Effector CD8-positive, alpha-beta T cell (primary cell): Measurements from ENCODE around the gene RAB7A.
"Not testable (repeated sequence)": the region's sequence is repeated elsewhere in the genome, so short reads cannot be mapped to it uniquely, and the experiment has no call there.

Experiments
- DNase-seq: peaks from one replicate; lab custom pipeline; 2025; lab: John Stamatoyannopoulos, UW

Gene RAB7A

DNA sequence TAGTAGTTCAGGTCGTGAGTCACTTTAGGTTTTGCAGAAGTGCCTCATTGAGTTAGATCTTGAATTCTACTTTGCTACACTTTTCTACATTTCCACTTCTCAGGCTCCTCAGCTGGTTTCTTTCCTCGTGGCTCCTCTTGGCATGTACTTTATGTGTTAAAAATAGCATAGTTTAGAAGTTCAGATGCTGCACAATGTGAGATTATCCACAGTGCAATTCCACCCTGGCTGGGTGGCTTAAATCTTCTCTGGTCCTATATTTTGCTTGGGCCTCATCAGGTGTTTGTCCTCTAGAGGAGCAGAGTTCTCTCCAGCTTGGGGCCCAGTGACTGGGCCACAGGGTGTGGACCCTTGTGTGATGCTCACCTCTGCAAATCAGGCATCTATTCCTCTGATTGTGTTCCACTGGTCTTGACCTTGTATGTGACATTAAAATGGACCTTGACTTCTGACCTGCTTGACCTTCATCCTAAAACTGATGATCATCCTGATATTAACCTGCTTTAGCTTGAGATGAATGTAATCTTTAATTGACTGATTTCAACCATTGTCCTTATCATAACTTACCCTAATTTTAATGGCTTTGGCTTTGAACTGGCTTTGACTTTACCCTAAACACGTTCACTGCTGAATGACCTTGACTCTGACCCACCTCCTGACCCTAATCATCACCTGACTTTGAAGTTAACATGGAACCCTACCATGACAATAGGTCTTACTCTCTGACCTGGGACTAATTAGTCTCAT, 89.5 kb downstream of the RAB7A start:
- DNase-seq, result no peak

DNA sequence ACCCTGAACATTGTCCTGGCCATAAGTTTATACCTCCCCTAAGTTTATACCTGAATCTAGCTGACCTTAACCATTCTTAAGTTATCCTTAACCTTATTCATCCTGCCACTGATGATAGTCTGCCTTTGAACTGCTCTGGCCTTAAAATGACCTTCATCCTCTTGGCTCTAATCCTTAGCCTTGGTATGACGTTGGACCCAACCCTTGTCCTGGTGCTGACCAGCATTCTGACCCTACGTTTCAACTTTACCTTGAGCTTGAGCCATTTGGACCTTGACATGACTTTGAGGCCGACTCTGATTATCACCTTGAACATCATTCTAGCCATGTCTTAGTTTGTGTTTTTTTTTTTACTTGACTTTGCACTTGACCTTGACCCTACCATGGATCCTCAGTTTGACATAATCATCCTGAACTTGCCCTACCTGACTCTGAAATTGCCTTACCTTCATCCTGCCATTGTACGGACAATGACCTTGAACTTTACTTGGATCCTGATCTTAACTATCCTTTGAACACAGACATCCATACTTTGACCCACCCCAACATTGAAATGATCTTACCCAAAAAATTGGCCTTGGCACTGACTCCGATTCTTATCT, 92.3 kb downstream of the RAB7A start:
- no peak for DNase-seq

DNA sequence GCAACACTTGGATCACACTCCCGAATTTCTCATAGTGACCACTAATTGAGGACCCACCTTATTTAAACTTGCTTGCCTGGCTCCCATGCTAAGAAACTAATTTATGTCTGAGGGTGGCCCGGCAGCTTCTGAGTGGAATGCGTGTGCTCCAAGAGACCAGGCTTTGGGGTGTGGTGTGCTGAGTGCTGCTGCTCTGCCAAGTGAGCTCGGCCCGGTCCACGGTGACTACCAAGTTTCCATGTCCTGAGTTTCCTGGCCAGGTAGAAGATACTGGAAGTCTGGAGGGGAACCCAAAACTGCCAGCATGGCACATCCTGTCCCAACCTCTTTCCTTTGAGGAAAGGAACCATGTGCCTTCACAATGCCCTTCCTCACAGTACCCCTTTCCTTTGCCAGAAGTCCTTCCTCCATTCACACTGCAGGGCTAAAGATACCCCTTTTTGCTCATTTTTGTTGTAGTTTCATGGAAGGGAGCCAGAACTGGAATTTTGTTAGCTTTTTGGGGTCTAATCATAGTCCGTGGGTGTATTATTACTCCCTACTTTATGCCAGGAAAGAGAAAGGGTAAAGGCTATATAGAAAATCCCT, 94.4 kb downstream of the RAB7A start:
- DNase-seq, result no peak

DNA sequence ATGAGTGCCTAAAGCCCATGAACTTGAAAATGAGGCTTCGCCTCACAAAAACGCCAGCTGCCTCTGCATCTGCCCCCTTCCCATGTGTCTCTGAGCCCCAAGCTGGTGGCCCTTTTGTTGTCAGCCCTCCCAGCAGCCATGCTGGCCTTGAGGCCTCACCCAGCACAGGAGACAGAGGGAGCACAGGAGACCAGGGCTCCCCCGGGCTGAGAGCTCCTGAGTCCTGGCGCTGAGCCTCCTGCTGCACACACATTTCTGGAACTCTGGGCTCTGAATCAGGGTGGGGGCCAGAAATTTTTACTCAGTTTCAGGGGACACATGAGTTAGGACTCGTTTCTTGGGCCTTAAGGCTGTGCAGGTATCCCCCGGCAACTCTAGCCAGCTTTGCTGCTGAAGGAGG, 97.0 kb downstream of the RAB7A start:
- DNase-seq, result no peak

DNA sequence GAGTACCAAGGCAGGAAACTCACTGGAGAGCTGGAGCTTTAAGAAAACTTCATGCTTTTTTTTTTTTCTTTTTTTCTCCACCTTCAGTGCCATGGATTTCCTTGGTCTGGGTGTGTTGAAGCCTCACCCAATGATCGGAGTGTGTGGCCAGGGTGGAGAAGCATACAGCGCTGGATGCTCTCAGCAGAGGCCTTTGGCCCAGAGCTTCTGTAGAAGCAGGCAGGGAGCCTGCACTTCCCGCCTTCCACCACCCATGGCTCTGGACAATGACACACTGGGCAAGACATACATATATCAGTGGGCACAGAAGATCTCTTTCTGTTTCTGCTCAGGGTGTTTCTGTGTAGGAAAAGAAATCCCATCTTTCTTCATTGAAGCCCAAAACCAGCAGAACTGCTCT, 97.6 kb downstream of the RAB7A start:
- no peak for DNase-seq

DNA sequence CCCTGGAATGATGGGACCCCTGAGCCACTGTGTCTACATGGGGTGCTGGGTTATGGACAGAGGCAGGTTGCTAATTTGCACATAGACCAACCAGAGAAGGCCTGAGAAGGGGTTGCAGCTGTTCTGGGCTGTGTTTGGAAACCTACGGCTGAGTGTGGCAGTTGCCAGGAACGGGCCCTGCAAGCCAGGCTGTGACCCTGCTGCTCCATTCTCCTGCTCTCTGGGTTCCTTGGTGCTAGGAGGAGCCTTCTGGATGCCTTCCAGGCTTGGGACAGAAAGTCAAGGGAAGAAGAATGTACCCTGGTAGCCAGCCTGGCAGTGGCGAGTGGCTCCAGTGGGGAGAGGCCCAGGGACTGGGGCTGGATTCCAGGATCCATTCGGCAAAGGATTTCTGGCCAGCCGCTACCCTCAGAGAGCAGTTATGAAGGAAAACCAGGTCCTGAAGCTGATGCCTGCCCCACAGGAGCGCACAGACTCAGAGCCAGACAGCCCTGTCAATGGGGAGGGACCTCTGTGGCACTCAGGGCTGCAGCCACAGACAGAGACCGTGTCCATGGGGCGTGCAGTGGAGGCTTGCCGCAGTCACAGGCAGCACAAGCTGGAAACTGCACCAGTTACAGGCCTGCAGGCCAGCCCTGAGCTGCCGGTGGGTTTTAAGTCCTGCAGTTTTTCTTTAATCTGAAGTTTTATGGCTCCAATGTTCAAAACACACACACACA, 98.3 kb downstream of the RAB7A start:
- DNase-seq, result no peak

DNA sequence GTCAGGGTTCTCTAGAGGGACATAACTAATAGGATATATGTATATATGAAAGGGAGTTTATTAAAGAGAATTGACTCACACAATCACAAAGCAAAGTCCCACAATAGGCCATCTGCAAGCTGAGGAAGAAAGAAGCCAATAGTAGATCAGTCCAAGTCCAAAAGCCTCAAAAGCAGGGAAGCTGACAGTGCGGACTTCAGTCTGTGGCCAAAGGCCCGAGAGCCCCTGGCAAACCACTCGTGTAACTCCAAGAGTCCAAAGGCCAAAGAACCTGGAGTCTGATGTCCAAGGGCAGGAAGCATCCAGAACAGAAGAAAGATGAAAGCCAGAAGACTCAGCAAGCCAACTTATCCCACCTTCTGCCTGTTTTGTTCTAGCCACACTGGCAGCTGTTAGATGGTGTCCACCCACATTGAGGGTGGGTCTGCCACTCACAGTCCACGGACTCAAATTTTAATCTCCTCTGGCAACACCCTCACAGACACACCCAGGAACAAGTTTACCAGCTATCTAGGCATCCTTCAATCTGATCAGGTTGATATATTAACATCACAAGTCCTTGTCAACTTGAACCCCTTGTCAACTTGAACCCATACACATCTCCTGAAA, 99.2 kb downstream of the RAB7A start:
- no peak for DNase-seq

DNA sequence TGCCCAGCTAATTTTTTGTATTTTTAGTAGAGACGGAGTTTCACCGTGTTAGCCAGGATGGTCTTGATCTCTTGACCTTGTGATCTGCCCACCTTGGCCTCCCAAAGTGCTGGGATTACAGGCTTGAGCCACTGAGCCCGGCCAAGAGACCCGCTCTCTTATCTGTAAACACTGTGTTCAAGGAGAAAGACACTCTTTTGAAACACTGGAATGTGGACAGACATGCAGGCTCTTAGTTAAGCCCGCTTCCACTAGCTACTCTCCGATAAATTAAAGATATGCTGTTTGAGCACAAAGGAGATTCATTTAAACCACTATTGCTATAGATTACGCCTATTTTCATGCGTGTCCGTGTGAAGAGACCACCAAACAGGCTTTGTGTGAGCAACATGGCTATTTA, 103.1 kb downstream of the RAB7A start:
- not testable (repeated sequence) for DNase-seq

DNA sequence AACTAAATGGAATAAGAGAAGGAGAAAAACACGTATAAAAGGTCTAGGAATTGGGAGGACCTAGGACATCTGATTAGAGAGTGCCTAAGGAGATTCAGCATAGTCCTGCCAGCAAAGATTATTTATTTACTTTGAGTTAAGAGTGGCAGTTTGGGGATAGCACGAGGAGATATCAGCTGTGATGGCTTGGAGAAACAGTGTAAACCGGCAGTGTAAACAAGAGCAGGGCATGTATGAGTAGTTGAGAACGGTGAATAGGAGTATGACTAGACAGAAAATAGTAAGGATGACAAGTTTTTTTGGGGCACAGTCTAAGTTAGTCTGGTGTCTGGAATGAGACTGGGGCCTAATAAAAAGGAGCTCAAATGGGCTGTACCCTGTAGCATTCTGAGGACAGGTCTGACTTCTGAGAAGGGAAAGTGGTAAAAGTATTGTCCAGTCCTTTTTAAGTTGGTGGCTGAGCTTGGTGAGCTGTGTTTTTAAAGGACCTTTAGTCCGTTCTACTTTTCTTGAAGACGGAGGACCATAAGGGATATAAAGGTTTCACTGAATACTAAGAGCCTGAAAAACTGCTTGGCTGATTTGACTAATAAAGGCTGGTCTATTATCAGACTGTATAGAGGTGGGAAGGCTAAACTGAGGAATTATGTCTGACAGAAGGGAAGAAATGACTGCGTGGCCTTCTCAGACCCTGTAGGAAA, 104.1 kb downstream of the RAB7A start:
- DNase-seq, result not testable (repeated sequence)

DNA sequence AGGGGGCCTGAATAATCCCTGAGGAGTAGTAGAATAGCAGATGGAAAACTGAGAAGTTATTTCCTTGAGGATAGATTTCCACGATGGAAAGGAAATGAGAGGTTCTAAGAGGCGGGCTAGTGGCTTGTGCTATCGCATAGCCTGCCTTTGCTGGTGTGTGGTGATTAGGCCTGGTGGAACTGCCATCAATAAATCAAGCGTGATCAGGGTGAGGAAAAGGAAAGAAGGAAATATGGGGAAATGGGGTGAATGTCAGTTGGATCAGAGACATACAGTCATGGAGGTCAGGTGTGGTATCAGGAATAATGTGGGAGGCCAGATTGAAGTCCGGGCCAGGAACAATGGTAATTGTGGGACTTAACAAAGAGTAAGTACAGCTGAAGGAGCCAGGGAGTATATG, 104.8 kb downstream of the RAB7A start:
- DNase-seq, result not testable (repeated sequence)

DNA sequence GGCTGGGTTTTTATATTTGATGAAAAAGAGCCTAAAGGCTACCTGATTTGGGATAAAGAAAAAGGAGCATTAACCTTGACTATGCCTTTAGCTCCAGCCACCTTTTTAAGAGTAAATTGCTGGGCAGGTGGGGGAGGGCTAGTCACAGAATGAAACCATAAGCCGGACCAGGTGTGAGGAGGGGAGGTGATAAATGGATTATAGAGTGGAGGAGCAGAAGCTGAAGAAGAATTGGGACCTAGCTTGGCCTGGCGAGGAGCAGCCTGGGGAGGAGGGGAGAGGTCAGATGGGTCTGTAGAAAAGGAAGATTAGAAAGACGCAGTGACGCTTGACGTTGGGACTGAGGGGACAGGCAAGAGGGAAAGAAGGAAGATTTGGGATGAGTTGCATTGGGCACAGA, 107.0 kb downstream of the RAB7A start:
- not testable (repeated sequence) for DNase-seq

DNA sequence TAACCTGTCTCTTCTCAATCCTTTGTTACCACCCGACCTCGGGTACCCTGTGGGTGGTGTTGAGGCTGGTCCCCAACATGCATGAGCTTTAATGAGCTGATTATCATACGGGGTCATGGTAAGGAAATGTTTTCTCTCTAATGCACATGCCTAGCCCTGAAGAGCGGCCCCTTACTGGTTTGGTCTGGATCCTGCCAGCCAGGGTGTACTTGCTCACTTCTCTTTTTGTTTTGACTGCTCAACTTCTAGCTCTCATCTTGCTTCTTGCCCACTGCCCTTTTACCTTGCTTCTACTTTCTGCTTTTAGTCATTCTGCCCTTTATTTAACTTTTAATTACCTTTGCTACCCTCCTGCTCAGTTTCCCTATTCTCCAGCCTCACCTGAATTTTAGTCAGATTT, 109.1 kb downstream of the RAB7A start:
- DNase-seq, result no peak

DNA sequence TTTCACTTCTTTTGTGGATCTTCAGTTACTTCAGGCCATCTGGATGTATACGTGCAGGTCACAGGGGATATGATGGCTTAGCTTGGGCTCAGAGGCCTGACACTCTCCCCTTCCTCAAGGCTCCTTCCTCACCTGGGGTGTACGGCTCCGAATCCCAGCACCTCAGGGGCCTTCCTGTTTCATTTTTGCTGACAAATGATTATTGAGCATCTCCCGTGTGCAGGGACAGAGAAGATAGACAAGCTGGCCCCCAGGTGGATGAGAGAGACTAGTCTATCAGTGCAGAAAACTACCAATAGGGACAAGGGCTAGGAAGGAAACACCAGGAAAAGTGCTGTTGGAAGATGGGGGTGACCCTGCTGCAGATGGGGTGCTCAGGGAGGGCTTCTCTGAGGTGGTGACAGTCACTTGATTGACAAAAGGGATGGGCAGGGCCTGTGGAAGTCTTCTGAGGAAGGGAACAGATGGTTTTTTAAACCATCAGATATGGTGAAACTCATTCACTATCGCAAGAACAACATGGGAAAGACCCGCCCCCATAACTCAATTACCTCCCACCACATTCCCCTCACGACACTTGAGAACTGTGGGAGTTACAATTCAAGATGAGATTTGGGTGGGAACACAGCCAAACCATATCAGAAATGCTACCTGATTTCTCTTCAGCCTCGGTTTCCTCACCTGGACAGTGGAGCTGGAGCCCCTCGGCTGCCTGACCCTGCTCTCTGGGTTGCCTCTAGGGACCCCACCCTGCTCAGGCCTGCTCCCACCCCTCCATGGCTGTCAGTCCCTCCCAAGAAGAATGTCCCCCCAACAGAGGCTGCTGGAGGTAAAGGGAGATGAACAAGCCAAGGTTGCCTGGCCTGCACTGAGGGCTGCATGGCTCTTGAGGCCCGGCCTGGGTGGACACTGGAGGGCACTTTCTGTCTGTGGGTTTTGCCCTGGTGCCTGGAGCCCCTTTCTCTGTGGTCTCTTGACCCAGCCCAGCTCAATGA, 116.2 kb downstream of the RAB7A start:
- no peak for DNase-seq

DNA sequence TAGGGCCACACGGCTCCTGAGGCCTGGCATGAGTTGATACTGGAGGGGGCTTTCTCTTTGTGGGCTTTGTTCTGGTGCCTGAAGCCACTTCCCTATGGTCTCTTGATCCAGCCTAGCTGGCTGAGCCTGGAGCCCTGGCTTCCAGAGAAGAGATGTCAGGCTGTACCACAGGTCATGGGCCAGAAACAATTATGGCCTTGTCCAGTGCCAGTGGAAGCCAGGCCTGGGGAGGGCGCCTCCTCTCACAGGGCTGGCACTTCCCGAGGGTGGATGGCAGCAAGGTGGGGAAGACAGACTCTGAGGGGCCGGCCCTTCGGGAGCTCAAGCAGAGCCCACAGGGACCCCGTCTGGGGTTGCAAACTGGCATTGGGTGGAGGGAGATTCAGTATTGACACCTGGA, 118.5 kb downstream of the RAB7A start:
- DNase-seq, result no peak

DNA sequence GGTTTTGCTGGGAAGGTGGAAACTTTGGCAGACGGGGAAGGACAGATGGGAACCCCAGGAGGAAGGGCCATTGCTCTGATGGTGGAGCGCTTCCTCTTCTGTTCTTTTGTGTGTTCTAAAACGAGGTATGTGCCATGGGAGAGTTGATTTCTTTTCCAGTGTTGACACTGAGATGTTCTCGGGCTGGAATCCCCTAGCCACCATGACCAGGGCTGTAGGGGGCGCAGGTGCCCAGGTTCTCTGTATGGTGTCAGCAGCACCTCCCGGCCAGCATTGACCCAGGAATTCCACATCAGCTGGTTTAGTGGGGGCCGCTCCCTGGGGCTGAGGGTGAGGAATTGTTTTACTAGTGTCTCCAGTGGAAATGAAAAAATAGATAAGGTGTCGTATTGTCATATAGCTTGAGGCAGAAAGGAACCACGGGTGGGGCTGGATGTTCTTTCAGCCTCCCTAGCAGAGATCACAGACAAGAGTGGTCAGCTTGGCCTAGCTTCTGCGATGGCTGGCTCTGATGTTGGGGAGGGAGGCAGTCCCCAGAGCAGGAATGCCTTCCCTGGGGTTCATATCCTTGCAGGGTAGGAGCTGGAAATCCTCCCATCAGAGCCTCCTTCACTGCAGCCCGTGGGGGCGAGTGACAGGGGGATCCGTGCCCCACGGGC, 119.3 kb downstream of the RAB7A start:
- DNase-seq, result no peak

DNA sequence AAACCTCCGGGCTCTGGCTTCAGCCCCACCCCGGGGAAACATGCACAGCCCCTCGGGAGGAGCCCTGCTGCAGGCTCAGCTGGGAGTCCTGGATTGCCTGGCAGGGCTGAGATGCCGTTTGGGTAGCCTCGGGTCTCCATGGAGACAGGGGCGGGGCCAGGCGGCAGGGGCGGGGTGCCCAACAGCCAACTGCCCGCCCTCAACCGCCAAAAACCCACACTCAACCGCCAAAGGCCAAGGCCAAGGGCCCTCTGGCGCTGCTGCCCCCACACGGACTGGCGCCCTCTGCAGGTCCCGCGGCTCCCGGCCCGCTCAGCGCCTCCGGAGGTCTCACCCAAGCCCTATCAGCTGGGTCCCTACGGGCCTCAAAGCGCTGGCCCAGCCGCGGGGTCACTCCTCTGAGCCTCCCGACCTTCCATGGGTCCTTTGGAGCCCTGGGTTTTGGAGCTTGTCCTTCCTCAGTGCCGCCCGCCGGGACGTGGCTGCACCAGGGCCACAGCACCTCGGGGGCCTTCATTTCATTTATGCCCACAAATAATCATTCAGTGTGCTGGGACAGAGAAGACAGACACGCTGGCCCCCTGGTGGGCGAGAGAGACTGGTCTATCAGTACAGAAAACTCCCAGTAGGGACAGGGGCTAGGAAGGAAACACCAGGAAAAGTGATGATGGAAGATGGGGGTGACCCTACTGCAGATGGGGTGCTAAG, 119.9 kb downstream of the RAB7A start:
- DNase-seq, result peak; percentile 66

DNA sequence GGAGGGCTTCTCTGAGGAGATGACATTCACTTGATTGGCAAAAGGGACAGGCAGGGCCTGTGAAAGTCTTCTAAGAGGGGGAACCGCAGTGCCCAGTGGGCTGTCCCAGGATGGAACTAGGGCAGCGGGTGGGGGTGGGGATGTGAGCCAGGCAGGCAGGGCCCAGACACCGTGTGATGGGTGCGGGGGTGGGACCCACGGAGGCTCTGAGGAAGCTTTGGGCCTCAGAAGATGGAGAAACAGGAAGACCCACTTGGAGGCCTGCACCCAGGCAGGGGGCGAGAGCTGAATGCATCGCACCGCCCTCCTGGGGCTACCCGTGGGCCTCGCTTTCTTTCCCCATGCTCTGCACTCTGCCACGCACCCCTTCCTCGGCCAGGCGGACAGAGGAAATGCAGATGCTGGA, 120.5 kb downstream of the RAB7A start:
- DNase-seq, result no peak

DNA sequence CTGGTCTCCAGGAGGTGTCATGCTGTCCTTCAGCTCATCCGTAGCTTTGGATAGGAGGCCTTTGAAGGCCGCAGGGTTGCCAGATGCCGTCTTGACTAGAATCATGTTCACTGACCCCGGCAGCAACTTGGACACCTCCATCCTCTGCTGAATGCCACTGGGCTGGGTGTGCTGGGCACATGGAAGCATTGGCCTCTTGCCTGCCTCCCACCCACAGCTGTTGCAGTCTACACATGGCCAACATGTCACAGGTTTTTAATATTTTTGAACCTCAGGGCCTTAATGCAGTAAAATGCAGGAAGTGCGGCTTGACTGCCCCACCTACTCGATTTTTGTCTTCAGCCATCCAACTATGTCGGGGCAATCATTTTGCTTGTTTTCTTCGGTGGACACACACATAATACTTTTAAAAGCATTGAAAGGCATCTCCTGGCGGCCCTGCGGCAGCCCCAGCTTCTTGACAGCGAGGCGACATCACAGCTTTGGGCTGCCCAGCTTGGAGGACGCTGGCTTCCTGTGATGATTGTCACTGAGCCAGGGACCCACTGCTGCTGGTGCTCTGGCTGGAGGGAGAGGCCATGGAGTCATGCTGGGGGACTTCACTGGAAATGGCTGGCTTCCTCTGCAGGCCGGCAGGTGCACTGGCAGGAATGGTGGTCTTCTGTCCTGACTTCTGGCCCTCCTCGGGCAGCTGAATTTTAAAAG, 121.8 kb downstream of the RAB7A start:
- no peak for DNase-seq

DNA sequence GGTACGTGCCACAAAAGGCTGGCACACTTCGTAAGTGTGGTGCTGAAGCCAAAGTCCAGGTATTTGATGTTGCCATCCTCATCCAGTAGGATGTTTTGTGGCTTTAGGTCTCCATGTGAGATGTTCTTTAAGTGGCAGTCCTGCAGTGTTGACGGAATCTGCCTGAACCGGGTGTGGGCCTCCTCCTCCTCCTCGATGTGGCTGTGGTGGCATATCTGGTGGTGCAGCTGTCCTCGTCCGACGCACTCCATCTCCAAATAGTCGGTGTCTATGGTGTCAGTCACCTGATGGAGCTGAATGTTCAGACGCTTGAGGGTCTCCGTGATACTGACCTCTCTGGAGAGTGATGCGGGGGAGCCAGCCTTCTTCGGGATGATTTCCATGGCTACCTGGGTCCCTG, 123.0 kb downstream of the RAB7A start:
- no peak for DNase-seq
